RKO (cell line): ENCODE results near the gene TBX4.

ENCODE experiments used
- DNase-seq: peaks from one replicate; pipeline ENCODE4 v3.0.0-alpha.2; 2016; ENCODE audit warnings: low spot score

The TBX4 gene

DNA sequence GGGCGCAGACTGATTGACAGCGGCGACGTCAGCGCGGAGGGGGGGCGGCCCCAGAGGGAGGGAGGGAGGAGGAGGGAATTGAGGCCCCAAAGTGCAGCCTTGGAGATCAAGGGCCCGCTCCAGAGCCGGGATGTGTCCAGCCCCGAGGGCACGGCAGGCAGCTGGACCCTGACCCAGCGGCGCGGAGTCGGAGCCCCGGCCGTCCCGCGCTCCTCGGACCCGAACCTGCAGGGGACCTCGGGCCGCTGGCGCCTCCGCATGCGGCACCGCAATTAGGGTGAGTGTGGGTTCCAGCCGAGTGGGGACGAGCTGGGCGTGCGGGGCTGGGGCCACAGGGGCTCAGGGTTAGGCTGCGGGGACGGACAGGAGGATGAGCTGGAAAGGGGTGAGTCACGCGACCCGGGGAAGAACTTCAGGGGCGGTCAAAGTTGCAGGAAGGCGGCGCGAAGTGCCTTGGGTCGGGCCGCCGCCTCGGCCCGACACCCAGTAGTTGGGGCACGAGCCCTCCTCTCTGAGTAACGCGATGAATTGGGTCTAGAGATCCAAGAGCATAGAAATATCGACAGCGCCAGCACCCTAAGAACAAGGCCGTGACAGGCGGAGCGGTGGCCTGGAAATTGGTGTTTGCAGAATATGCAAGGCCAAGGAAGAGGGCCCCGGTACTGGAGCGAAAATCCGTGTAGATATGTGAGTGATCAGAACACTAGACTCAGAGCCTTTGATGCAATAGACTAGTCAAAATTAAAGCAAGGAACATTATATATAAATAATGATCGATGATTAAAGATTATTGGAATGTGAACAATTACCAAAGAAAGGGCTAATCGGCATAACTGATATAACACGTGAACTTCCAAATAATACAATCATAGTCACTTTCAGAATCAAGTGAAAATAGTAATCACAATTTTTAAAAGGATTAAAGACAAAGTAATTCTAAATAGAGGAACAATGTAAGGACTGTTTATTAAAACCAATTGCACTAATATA lies at the start of gene TBX4:
Gene TBX4, plus strand, starts transcription at position 122 of the 990 bp plus-strand sequence. CDS start 4,069 bp downstream, outside the sequence.
- no peak for DNase-seq

GRCh38 chr17:61402978-61403800 lies 49.0 kb upstream of the TBX4 start:
- DNase-seq: no peak

DNA sequence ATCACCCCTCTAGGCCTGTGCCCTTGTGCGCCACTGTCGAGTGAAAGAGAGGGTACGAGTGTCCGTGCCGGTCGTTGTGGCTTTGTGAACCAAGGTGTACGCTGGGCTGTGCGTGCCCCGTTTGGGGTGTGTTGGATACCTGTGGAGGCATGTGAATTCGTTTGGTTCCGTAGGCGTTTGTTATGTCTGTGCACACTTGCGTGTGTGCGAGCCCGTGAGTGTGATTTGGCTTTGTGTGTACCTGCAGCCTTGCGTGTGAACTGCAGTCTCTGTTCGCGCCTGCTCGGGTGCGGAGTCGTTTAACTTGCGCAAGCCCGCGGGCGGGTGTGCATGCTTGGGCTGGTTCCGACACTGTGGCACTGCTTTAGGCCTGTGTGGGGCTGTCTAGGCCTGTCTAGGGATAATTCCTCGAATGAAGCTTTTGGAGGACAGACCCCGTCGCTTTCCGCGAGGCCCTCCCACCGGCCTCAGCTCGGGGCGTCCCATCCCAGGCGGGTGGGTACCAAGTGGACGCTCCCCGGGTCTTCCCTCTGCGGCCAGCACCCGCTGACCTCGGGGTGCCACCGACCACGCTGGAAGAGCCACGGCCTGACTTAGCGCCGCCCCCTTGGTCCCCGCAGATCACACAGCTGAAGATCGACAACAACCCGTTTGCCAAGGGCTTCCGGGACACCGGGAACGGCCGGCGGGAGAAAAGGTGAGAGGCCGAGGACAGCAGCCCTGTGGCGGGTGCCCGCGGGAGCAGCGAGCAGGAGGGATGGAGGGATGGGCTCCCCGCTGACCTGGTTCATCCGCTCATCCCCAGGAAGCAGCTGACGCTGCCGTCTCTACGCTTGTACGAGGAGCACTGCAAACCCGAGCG lies 48.2 kb upstream of the TBX4 start:
- no peak for DNase-seq

GRCh38 chr17:61404663-61404912 lies 47.6 kb upstream of the TBX4 start:
- DNase-seq: no peak

- no peak for DNase-seq
Observed at GRCh38 chr17:61404913-61405685, 47.1 kb upstream of the TBX4 start.

DNA sequence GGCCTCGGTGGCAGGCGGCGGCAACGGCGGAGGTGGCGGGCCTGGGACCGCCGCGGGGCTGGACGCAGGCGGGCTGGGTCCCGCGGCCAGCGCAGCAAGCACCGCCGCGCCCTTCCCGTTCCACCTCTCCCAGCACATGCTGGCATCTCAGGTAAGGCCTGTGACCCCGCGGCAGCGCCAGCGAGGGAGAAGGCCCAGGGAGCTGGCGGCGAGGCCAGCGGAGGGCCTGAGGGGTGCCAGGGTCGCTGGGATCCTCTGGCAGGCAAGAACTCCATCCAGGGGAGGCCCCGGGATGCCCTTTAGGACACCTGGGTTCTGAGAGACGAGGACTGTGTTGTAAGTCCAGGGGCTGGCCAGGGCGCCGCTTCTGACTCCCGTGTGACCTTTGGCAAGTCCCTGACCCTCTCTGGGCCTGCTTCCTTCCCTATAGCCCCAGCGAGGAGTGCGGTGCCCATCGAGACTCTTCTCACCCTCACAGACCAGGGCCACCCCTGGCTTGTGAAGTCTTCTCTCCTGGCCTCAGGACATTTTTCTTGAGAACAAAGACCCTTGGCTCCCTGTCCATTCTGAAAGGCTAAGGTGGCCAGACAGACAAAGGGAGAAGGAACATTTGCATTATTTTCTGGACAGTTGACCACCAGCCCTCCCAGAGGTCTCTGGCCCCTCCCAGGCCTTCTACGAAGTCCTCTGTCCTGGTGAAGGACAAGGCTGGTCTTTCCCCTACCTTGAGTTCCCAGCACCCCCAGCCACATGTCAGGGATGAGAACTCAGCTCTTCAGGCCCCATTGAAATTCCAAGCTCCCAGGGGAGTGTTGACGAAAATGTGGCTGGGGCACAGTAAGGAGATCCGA lies 46.3 kb upstream of the TBX4 start:
- no peak for DNase-seq

GRCh38 chr17:61406537-61406845 lies 45.7 kb upstream of the TBX4 start:
- no peak for DNase-seq

- no peak for DNase-seq
Observed at GRCh38 chr17:61406971-61407911, 45.0 kb upstream of the TBX4 start.

GRCh38 chr17:61408151-61409041 lies 43.8 kb upstream of the TBX4 start:
- no peak for DNase-seq

GRCh38 chr17:61409301-61410112 lies 42.7 kb upstream of the TBX4 start:
- peak; percentile 69 for DNase-seq

GRCh38 chr17:61410141-61411010 lies 41.8 kb upstream of the TBX4 start:
- DNase-seq: no peak

- DNase-seq: no peak
Observed at GRCh38 chr17:61411011-61411260, 41.3 kb upstream of the TBX4 start.

GRCh38 chr17:61411261-61412142 lies 40.7 kb upstream of the TBX4 start:
- peak; percentile 45 for DNase-seq

DNA sequence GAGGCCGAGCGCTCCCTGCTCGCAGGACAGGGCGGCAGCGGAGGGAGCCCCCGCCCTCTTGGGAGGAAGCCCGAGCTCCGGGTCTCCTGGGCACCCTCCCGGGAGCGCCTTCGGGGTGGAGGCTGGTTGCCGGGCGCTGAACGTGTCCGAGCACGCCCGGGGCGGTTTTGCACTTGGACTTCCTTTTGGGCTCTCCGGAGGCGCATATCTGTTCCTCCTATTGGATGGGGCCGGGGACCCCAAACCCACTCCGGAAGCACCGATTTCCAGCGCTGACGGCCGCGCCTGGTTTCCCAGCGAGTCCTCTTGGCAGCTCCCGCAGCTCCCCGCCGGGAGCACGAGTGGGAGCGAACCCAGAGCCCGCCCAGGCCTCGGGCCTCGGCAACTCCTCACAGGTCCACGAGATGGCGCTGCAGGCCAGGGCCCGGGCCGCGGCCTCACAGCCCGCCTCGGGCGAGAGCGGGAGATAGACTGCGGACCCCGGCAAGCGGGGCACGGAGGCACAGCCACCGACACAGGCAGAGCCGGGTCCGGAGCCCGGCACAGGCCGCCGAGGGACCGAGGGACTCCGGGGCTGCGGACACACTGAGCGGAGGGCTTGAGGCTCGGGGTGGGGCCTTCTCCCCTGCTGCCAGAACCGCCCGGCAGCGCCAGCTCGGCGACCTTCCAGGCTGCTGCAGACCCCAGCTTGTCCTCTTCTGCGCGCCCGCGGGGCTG lies 39.9 kb upstream of the TBX4 start:
- DNase-seq: peak; percentile 74
